ENCODE results near the gene RGS6. TPM values are rescaled to one million over a fixed set of nuclear protein-coding genes. Genes with fewer than 3 reads are reported as not detected.
A peak's percentile ranks its signal among the peaks of the same experiment; 100 is the strongest.

RGS6 gene
- total RNA-seq, 1 experiment from 2014 or later, result not detected

GRCh38 chr14:72550513-72550912 is 618.3 kb downstream of the RGS6 start:
- DNase-seq (ENCODE audit: low read depth), result no peak

GRCh38 chr14:72552236-72552635 is 620.0 kb downstream of the RGS6 start:
- no peak for DNase-seq (ENCODE audit: low read depth)

- peak; percentile 24 for DNase-seq (ENCODE audit: low read depth)
These were observed 620.9 kb downstream of the RGS6 start for GRCh38 chr14:72553161-72553560.

GRCh38 chr14:72553656-72554055 is 621.4 kb downstream of the RGS6 start:
- no peak for DNase-seq (ENCODE audit: low read depth)

- DNase-seq (ENCODE audit: low read depth), result no peak
These were observed 622.2 kb downstream of the RGS6 start for GRCh38 chr14:72554401-72554800.

GRCh38 chr14:72554994-72555608 is 622.9 kb downstream of the RGS6 start:
- no peak for DNase-seq (ENCODE audit: low read depth)

GRCh38 chr14:72555609-72556000 is 623.4 kb downstream of the RGS6 start:
- no peak for DNase-seq (ENCODE audit: low read depth)

- peak; percentile 31 for DNase-seq (ENCODE audit: low read depth)
These were observed 625.4 kb downstream of the RGS6 start for GRCh38 chr14:72557671-72558070.

- peak; percentile 96 for DNase-seq (ENCODE audit: low read depth)
These were observed 626.5 kb downstream of the RGS6 start for GRCh38 chr14:72558721-72559120.

- peak; percentile 90 for DNase-seq (ENCODE audit: low read depth)
These were observed 627.0 kb downstream of the RGS6 start for GRCh38 chr14:72559202-72559601.

GRCh38 chr14:72559669-72560255 is 627.5 kb downstream of the RGS6 start:
- DNase-seq (ENCODE audit: low read depth), result peak; percentile 81

- DNase-seq (ENCODE audit: low read depth), result peak; percentile 81
These were observed 628.1 kb downstream of the RGS6 start for GRCh38 chr14:72560331-72560730.

GRCh38 chr14:72560889-72561493 is 628.8 kb downstream of the RGS6 start:
- DNase-seq (ENCODE audit: low read depth), result no peak

- DNase-seq (ENCODE audit: low read depth), result no peak
These were observed 630.1 kb downstream of the RGS6 start for GRCh38 chr14:72562300-72562699.

- no peak for DNase-seq (ENCODE audit: low read depth)
These were observed 631.4 kb downstream of the RGS6 start for GRCh38 chr14:72563676-72564075.

GRCh38 chr14:72565149-72565559 is 632.9 kb downstream of the RGS6 start:
- no peak for DNase-seq (ENCODE audit: low read depth)

GRCh38 chr14:72565917-72566316 is 633.7 kb downstream of the RGS6 start:
- no peak for DNase-seq (ENCODE audit: low read depth)

- no peak for DNase-seq (ENCODE audit: low read depth)
These were observed 635.0 kb downstream of the RGS6 start for GRCh38 chr14:72567226-72567625.

- DNase-seq (ENCODE audit: low read depth), result no peak
These were observed 636.2 kb downstream of the RGS6 start for GRCh38 chr14:72568296-72568992.

- DNase-seq (ENCODE audit: low read depth), result no peak
These were observed 641.6 kb downstream of the RGS6 start for GRCh38 chr14:72573725-72574417.

- no peak for DNase-seq (ENCODE audit: low read depth)
These were observed 642.5 kb downstream of the RGS6 start for GRCh38 chr14:72574715-72575114.

- DNase-seq (ENCODE audit: low read depth), result no peak
These were observed 644.0 kb downstream of the RGS6 start for GRCh38 chr14:72576258-72576657.
